Muscle layer of colon (tissue), 2 donors: ENCODE data around the gene SPDYE2B.
"Not testable (repeated sequence)": the region's sequence is repeated elsewhere in the genome, so short reads cannot be mapped to it uniquely, and the experiment has no call there.

Experiments used
- H3K27ac ChIP-seq: one replicate; pipeline ENCODE4 v1.7.0; 2013; ENCODE audit warnings: low read depth, mild to moderate bottlenecking, low read length, moderate library complexity
- H3K27me3 ChIP-seq, 2 donors: one replicate each; pipeline ENCODE4 v1.7.0; 2013; ENCODE audit warnings: low read length in 2 of 2, mild to moderate bottlenecking in 2 of 2; ENCODE audit not compliant: insufficient read depth in 2 of 2, control insufficient read depth in 1 of 2
- H3K36me3 ChIP-seq: one replicate; pipeline ENCODE4 v1.7.0; 2013; ENCODE audit warnings: mild to moderate bottlenecking, low read length; ENCODE audit not compliant: insufficient read depth
- H3K4me1 ChIP-seq: one replicate; pipeline ENCODE4 v1.7.0; 2013; ENCODE audit warnings: mild to moderate bottlenecking, low read length; ENCODE audit not compliant: insufficient read depth
- H3K4me3 ChIP-seq, 2 donors: one replicate each; pipeline ENCODE4 v1.7.0; 2013; ENCODE audit warnings: low read length in 2 of 2, low read depth in 1 of 2, mild to moderate bottlenecking in 1 of 2, moderate library complexity in 1 of 2
- H3K9ac ChIP-seq: one replicate; pipeline ENCODE4 v1.7.0; 2013; ENCODE audit warnings: low read length
- H3K9me3 ChIP-seq: one replicate; pipeline ENCODE4 v1.7.0; 2013; ENCODE audit warnings: mild to moderate bottlenecking, low read length
- donor health status: abdominal sarcoma.
- donor health status: Adenocarcinoma of cecum.

SPDYE2B gene

DNA sequence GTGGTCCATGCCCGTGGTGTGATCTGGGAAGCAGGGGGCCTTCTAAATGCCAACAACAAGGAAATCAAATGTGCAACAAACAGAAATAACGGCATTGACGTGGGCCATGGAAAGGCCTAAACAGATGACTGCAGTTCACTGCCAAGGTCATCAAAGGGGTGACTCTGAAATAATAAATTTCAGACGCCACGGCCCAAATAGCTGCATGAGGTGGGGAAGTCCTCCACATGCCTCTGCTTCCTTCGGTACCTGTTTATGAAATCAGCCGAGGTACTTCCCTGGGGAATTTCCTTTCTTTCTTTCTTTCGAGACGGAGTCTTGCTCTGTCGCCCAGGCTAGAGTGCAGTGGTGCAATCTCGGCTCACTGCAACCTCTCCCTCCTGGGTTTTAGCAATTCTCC lies 14.6 kb downstream of the SPDYE2B start:
- not testable (repeated sequence) for H3K9me3 ChIP-seq

GRCh38 chr7:102666850-102667249 lies 16.7 kb downstream of the SPDYE2B start:
- H3K4me3 ChIP-seq, H3K27me3 ChIP-seq, H3K36me3 ChIP-seq, H3K27ac ChIP-seq, H3K9ac ChIP-seq, H3K4me1 ChIP-seq, H3K9me3 ChIP-seq: not testable (repeated sequence)

More for the DNA sequence above, 14.6 kb downstream of the SPDYE2B start:
- H3K9ac ChIP-seq, H3K4me3 ChIP-seq, H3K27me3 ChIP-seq, H3K27ac ChIP-seq, H3K4me1 ChIP-seq, H3K36me3 ChIP-seq: not testable (repeated sequence)

DNA sequence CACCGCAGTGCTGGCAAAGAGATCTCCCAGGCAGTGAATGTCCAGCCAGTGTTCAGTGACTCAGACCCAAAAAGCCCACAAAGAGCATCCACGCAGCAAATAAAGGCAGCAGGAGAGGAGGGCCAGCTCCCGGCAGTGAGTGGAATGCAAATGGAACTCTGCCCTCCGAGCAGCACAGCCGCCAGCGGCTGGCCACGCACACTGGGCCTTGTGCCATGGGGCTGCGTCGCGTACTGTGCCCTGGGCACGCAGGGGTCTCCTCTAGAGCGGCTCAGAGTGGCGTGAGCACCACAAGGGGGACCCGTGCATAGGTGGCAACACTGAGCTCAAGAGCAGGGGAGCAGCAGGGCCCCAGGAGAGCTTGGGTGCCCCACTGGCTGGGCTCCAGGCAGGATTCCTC lies 17.4 kb downstream of the SPDYE2B start:
- not testable (repeated sequence) for H3K4me3 ChIP-seq, H3K9me3 ChIP-seq, H3K9ac ChIP-seq, H3K27ac ChIP-seq, H3K4me1 ChIP-seq, H3K36me3 ChIP-seq, H3K27me3 ChIP-seq

DNA sequence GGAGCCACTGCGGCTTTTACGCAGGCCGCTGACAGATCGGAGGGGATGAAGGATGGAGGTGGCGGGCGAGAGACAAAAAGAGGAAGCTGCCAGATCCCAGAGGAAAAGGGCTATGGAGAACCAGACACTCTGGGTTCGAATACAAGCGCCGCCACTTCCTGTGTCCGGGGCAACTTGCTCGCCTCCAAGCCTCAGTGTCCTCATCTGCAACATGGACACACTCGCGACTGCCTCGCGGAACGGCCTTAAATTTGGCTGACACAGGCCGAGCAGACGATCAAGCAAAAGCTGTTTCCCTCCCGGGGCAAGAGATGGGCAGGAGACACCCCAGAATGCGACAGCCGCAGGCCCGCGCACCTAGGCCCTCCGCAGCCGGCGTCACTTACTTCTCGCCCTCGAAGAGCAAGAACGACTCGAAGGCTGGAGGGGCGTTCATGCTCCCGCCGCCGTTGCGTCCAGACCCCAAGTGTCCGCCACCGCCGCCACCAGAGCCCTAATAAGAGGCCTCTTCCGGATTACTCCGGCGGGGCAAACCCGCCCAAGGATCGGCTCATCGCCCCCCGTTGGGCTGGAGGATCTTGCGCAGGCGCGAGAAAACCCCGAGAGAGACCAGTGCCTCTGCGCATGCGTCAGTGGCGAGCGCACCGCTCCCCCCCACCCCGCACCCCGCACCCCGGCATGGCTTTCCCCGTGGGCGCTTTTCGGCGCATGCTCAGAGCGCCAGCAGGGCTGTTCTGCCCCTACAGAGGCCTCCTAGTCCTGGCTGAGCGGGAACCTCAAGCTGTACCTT lies 21.2 kb downstream of the SPDYE2B start, which contains the start of gene POLR2J2:
Gene POLR2J2, minus strand, starts transcription at position 498 of the 790 bp plus-strand sequence. Its CDS starts 62 bp downstream, at position 436.
- not testable (repeated sequence) for H3K27ac ChIP-seq, H3K36me3 ChIP-seq, H3K9ac ChIP-seq, H3K4me3 ChIP-seq, H3K9me3 ChIP-seq, H3K27me3 ChIP-seq, H3K4me1 ChIP-seq

DNA sequence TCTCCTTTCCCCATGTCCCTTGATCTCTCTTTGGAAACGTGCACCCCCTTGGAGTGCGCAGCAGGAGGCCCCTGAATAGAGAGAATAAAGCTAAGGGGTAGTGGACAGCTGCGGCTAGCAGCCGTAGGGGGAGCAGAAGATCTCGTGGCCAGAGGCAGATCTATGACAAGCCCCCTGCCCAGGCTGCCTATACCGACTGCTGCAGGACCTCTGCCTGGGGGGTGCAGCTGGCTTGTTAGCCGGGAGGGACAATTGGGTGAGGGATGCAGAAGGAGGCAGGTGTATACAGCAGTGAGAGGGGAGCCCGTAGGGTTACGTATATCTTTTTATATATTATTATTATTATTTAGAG lies 21.8 kb downstream of the SPDYE2B start:
- H3K36me3 ChIP-seq, H3K4me1 ChIP-seq, H3K9me3 ChIP-seq, H3K4me3 ChIP-seq, H3K27me3 ChIP-seq, H3K9ac ChIP-seq, H3K27ac ChIP-seq: not testable (repeated sequence)

DNA sequence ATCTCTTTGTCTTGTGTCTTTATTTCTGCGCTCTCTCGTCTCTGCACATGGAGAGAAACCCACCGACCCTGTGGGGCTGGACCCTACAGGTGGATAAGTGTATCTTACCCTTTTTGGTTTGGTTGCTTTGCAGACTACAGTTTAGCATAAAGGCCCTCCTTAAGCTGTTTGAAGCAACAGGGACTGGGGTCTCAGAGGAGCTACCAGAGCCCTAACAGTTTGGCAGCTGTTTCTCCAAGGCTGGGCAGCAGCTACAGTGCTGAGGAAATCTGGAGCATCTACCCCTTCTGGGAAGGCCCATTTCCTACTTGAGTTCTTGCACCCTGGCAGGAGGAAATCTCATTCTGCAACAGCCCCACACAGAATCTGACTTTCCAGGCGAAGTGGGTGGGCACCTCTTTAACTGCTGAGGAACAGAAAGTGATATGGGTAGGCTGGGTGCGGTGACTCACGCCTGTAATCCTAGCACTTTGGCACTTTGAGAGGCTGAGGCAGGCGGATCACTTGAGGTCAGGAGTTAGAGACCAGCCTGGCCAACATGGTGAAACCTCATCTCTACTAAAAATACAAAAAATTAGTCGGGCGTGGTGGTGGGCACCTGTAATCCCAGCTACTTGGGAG lies 23.4 kb downstream of the SPDYE2B start:
- H3K9me3 ChIP-seq, H3K4me3 ChIP-seq, H3K27ac ChIP-seq, H3K36me3 ChIP-seq, H3K27me3 ChIP-seq, H3K4me1 ChIP-seq, H3K9ac ChIP-seq: not testable (repeated sequence)

DNA sequence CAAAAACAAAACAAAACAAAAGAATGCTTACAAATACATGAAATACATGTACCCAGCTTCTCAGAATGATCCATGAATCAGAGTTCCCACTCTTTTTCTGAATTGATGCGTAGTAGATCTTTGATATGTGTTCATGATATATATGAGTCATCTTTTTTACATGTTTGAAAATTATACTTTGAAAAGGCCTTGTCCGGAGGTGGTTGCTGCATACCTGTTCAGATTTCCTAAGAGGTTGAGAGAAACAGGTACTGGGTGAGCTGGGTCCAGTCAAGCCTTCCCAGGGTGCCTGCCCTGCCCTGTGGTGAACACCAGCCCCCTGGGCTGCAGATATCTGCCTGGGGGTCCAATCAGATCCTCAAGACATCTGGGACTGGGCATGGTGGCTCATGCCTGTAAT lies 25.4 kb downstream of the SPDYE2B start:
- not testable (repeated sequence) for H3K4me1 ChIP-seq, H3K9me3 ChIP-seq, H3K9ac ChIP-seq, H3K36me3 ChIP-seq, H3K4me3 ChIP-seq, H3K27ac ChIP-seq, H3K27me3 ChIP-seq

DNA sequence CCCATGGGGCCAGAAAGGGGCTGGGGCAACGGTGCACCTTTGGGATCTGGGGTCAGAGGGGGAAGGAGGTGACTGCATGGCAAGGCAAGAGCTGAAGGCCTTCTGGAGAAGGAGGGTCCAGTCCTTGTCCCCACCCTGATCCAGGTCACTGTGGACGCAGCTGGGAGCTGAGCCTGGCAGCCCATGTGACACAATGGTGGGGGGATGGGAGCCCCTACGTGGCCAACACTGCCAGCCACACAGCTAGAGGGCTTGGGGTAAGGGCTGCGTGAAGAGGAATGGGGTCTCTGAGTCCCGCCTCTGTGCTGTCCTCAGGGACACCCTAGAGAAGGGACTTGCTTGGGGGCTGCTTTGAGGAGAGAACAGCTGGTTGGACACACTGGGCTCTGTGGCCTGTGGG lies 30.7 kb downstream of the SPDYE2B start:
- H3K27me3 ChIP-seq, result not testable (repeated sequence)

DNA sequence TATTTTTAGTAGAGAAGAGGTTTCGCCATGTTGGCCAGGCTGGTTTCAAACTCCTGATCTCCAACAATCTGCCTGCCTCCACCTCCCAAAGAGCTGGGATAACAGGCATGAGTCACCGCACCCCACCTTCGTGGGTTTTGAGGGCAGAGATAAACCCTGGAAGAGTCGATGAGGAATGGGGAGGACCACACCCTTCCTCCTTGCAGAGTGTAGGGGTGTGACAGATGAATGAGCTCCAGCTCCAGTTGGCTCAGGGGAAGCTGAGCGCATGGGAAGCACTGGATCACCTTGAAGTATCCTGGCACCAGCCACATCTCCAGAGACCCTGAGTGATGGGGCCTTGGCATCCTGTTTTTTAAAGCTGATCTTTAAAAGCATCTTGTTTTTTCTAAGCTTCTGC lies 32.4 kb downstream of the SPDYE2B start:
- H3K9ac ChIP-seq, result not testable (repeated sequence)

More for the DNA sequence above, 30.7 kb downstream of the SPDYE2B start:
- H3K27ac ChIP-seq, H3K9ac ChIP-seq, H3K9me3 ChIP-seq, H3K36me3 ChIP-seq, H3K4me3 ChIP-seq, H3K4me1 ChIP-seq: not testable (repeated sequence)

GRCh38 chr7:102688299-102689036 lies 38.3 kb downstream of the SPDYE2B start:
- not testable (repeated sequence) for H3K36me3 ChIP-seq, H3K27ac ChIP-seq, H3K9me3 ChIP-seq, H3K4me3 ChIP-seq, H3K9ac ChIP-seq, H3K27me3 ChIP-seq, H3K4me1 ChIP-seq

More for the DNA sequence above, 32.4 kb downstream of the SPDYE2B start:
- H3K4me1 ChIP-seq, H3K27ac ChIP-seq, H3K4me3 ChIP-seq, H3K27me3 ChIP-seq, H3K36me3 ChIP-seq, H3K9me3 ChIP-seq: not testable (repeated sequence)

- not testable (repeated sequence) for H3K4me1 ChIP-seq, H3K27me3 ChIP-seq, H3K4me3 ChIP-seq, H3K9me3 ChIP-seq, H3K27ac ChIP-seq, H3K36me3 ChIP-seq, H3K9ac ChIP-seq
Measured at GRCh38 chr7:102689436-102690282, 39.5 kb downstream of the SPDYE2B start.
